Right lobe of liver (tissue), 6 donors: ENCODE measurements around the gene TFCP2L1. TPM values are rescaled to one million over a fixed set of nuclear protein-coding genes. Genes with fewer than 3 reads are reported as not detected.

Source experiments
- ATAC-seq, 4 donors: fragments of 200-7000 bp; cut with Tn5 transposase; one replicate each; pipeline ENCODE4 v1.9.1; 2020; ENCODE audit warnings: mild to moderate bottlenecking in 4 of 4, moderate library complexity in 4 of 4
- DNase-seq, 3 donors: peaks; one replicate each; pipeline ENCODE4 v3.0.0-alpha.2; 2020
- H3K27ac ChIP-seq, 3 donors: fragments of 200-600 bp; one replicate each; pipeline ENCODE4 v1.8.0; 2022
- H3K27me3 ChIP-seq, 2 donors: fragments of 200-600 bp; one replicate each; pipeline ENCODE4 v1.8.0; 2022
- H3K36me3 ChIP-seq, 4 donors: fragments of 200-600 bp; sonication (generic) in 1 of 4; one replicate each; pipeline versions ENCODE4 v1.5.1 to v1.8.0; 2017 to 2022; ENCODE audit warnings: control low read depth in 1 of 4
- H3K4me1 ChIP-seq, 4 donors: fragments of 200-600 bp; sonication (generic) in 1 of 4; one replicate each; pipeline versions ENCODE4 v1.5.1 to v1.8.0; 2017 to 2022; ENCODE audit warnings: control low read depth in 1 of 4
- H3K4me3 ChIP-seq, 3 donors: fragments of 200-600 bp; one replicate each; pipeline ENCODE4 v1.8.0; 2022
- H3K9me3 ChIP-seq, 4 donors: fragments of 200-600 bp; sonication (generic) in 1 of 4; one replicate each; pipeline versions ENCODE4 v1.5.1 to v1.8.0; 2017 to 2022; ENCODE audit warnings: control low read depth in 1 of 4
- POLR2A ChIP-seq: fragments of 450-650 bp; IDR thresholded peaks from one replicate; pipeline ENCODE4 v1.6.1; 2017; ENCODE audit warnings: antibody characterized with exemption, mild to moderate bottlenecking
- WGBS: methylation state at CpG from one replicate; pipeline ENCODE4 v1.1.6; 2018; ENCODE audit warnings: low coverage, low lambda C conversion rate; ENCODE audit not compliant: insufficient coverage; ENCODE audit errors: missing lambda C conversion rate; 5-methylcytosine and 5-hydroxymethylcytosine counted together
- intact Hi-C, 2 donors: fragments of 100-400 bp; cut with DNase I; formaldehyde crosslinking; loops; one replicate each; pipeline versions ENCODE4 v1.11.2 to v1.14.1; 2022
- total RNA-seq, 6 experiments: library from RNA; depleted of rRNA in 2 of 6; stranded (reverse); fragments of >200 nt in 2 of 6; fragmentation: NEBNext Ultra II Directional in 3 of 6; extraction: Animal tissue kit (Norgen Biotek cat#: 25700) in 3 of 6; gene quantifications; one replicate each; pipeline versions ENCODE4 v1.1.0 to v1.2.4, GENCODE V29; 2016 to 2023
- TF ChIP-seq, protein P1 (sequence below), 4 donors: fragments of 200-600 bp in 3 of 4; fragments of 450-650 bp in 1 of 4; IDR thresholded peaks; one replicate each; pipeline versions ENCODE4 v1.5.1 to v1.8.0; 2016 to 2022; ENCODE audit warnings: antibody characterized with exemption in 4 of 4, mild to moderate bottlenecking in 2 of 4
- donor health status: DM: no; HTN: yes; CAD: no.
- donor health status: DM: no; HTN: no; CAD: no.
- donor health status: DM: no; HTN: no; CAD: no.
- donor health status: DM: no; HTN: yes; CAD: no.
- donor health status: DM: no; HTN: yes; CAD: no.

The TFCP2L1 gene
- total RNA-seq, 6 experiments from 2014 or later = 0.26 to 1.7 (median 0.34) TPM

DNA sequence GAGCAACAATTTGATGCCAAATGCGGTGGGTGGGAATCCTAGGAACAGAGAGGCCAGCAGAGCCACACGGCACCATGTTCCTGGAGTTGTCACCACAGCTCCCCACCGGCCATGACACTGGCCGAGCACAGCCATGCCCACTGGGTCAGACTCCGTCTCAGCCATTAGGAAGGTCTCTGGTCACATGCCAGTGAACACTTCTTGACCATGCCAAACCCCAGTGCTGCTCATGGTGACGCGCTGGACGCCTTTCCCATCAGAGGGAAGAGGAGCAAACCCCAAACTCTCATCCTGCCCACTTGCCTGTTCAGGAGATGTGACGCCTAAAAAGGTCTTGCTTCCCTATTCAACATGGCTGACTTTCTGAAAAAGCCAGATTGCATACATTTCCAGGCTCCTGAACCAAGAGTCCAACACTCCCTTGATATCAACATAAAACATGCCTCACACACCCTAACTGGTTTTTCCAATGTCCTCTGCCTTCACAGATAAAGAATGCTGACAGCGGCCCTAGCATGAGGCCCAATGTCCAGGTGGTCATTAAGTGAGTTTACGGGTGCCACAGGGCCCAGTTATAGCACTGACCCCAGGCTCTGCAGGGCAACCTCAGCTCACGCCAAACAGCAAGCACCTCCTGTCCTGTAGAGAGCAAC, 31.9 kb downstream of the TFCP2L1 start:
- no peak for TF ChIP-seq POLR2A
- TF ChIP-seq, protein P1, sequence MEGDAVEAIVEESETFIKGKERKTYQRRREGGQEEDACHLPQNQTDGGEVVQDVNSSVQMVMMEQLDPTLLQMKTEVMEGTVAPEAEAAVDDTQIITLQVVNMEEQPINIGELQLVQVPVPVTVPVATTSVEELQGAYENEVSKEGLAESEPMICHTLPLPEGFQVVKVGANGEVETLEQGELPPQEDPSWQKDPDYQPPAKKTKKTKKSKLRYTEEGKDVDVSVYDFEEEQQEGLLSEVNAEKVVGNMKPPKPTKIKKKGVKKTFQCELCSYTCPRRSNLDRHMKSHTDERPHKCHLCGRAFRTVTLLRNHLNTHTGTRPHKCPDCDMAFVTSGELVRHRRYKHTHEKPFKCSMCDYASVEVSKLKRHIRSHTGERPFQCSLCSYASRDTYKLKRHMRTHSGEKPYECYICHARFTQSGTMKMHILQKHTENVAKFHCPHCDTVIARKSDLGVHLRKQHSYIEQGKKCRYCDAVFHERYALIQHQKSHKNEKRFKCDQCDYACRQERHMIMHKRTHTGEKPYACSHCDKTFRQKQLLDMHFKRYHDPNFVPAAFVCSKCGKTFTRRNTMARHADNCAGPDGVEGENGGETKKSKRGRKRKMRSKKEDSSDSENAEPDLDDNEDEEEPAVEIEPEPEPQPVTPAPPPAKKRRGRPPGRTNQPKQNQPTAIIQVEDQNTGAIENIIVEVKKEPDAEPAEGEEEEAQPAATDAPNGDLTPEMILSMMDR (IDR thresholded peaks at IDR 0.05) = no peak
- no CpG with 5 or more reads among the region's 12 CpGs for WGBS
- H3K4me3 ChIP-seq = no peak overlapping the region
- H3K27me3 ChIP-seq = no peaks in the 10 kb centered on the region
- no peak overlapping the region for H3K27ac ChIP-seq
- no peaks in the 10 kb centered on the region for H3K4me1 ChIP-seq
- ATAC-seq (no peak), DNase-seq (no peak)
- no peaks in the 10 kb centered on the region for H3K36me3 ChIP-seq
- H3K9me3 ChIP-seq = no peaks in the 10 kb centered on the region
- intact Hi-C loops = no loop called here

DNA sequence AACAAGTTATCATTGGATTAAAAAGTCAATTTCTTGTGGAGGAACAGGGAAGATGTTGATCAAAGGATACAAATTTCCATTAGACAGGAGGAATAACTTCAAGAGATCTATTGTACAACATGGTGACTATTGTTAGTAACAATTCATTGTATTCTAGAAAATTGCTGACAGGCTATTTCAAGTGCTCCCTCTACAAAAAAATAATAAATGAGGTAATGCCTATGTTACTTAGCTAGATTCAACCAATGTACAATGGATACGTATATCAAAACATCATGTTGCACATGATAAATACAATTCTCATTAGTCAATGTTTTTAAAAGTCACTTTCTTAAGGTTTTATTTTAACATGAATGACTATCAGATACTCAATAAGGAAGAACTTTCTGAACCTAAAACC, 33.5 kb downstream of the TFCP2L1 start:
- intact Hi-C loops = no loop called here
- Histone ChIP-seq H3K9me3 (no peaks in the 10 kb centered on the region), H3K4me1 (no peaks in the 10 kb centered on the region), H3K27ac (no peak overlapping the region), H3K4me3 (no peak overlapping the region), H3K36me3 (no peaks in the 10 kb centered on the region), H3K27me3 (no peaks in the 10 kb centered on the region)
- ATAC-seq (no peak), DNase-seq (no peak)
- TF ChIP-seq, protein P1 (IDR thresholded peaks at IDR 0.05) = no peak
- TF ChIP-seq POLR2A = no peak
- WGBS = 84% methylated on average over 1 of the region's 1 CpG

DNA sequence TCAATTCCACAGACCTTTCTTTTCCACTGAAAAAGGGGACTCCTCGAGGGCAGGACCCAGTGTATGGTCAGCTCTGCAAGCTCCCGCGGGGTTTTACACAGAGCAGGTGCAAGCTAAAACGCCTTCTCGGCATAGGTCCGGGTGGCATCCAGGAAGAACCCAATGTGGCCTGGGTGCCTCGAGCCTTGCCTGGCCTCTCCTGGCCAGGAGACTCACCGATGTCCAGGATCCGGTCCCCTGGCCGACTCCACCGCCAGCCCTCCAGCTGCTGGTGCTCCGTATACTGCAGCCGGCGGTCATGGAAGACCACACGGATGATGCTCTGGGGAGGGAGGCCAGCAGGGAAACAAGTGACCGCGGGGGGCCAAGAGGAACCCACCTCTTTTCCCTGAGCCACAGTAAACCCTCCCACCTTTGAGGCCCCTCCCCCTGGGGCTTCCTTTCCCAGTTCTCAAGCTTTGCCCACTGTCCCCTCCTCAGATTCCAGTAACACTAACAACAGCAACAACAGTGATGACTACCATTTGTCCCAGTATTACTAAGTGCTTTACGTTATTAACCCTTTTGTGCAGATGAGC, 36.1 kb downstream of the TFCP2L1 start:
- WGBS = 75% methylated on average over 1 of the region's 18 CpGs
- TF ChIP-seq, protein P1 (IDR thresholded peaks at IDR 0.05) = no peak
- no peak for TF ChIP-seq POLR2A
- DNase-seq = no peak

DNA sequence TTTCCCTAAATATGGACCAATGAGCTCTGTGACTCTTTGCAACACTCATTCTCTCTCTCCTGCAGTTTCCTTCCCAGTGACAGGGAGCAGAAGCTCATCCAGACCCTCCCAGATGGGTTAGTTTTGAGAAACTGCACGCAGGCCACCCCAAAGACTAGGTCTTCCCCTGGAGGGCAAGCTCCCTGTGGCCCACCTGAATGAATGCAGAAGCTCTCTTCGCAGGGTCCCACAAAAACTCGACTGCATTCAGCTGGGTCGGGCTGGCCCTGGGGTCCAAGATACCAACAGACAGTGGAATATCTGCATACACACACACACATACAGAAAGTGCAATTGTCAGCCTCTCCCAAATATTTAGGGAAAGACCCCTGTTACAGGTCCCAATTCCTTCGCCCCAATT, 37.0 kb downstream of the TFCP2L1 start:
- TF ChIP-seq, protein P1 (IDR thresholded peaks at IDR 0.05) = no peak
- no peak for TF ChIP-seq POLR2A
- DNase-seq = no peak
- no peak for ATAC-seq
- Histone ChIP-seq H3K36me3 (no peaks in the 10 kb centered on the region), H3K27me3 (no peaks in the 10 kb centered on the region), H3K4me3 (no peak overlapping the region), H3K27ac (no peak overlapping the region), H3K9me3 (no peaks in the 10 kb centered on the region), H3K4me1 (no peaks in the 10 kb centered on the region)
- 50% methylated on average over 1 of the region's 5 CpGs for WGBS
- intact Hi-C loops = no loop called here

More for the DNA sequence above, 36.1 kb downstream of the TFCP2L1 start:
- Histone ChIP-seq H3K4me3 (no peak overlapping the region), H3K36me3 (no peaks in the 10 kb centered on the region), H3K9me3 (no peaks in the 10 kb centered on the region), H3K4me1 (no peaks in the 10 kb centered on the region), H3K27me3 (no peaks in the 10 kb centered on the region), H3K27ac (no peak overlapping the region)
- intact Hi-C loops = no loop called here
- ATAC-seq = no peak
